Measurements from ENCODE around the gene ABHD16B.

- no peak for TF ChIP-seq POLR2AphosphoS5 (IDR thresholded peaks at IDR 0.05; ENCODE audit: low read depth, low read length)
- no peak for TF ChIP-seq SPI1 (IDR thresholded peaks at IDR 0.05; ENCODE audit: low read depth, low read length)
- no peak for TF ChIP-seq POLR2A (IDR thresholded peaks at IDR 0.05; ENCODE audit: low read depth, low read length)
Measured at GRCh38 chr20:63868264-63868663, 7.0 kb downstream of the ABHD16B start.
